GM18858 (cell line): ENCODE measurements around the gene ITPR3.

Experiments
- ATAC-seq: cut with Tn5 transposase; IDR thresholded peaks from one replicate; pipeline ENCODE4 v1.9.1; 2021; ENCODE audit not compliant: unreplicated experiment

The ITPR3 gene

GRCh38 chr6:33683576-33684427 is 62.7 kb downstream of the ITPR3 start:
- ATAC-seq: no peak

DNA sequence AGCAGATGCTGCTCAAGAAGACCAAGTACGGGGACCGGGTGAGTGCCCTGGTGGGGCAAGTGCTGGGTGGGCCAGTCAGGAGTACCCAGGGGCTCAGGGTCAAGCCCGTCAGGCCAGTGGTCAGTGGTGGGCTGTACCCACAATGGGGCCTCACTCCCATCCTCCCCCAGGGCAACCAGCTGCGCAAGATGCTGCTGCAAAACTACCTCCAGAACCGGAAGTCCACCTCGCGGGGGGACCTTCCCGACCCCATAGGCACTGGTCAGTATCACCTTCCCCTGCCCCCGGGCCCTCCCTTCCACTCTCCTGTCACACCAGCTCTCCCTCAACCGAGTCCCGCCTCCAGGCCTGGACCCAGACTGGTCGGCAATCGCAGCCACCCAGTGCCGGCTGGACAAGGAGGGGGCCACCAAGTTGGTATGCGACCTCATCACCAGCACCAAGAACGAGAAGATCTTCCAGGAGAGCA is 63.3 kb downstream of the ITPR3 start:
- ATAC-seq: no peak

GRCh38 chr6:33684983-33685382 is 63.9 kb downstream of the ITPR3 start:
- ATAC-seq: no peak

DNA sequence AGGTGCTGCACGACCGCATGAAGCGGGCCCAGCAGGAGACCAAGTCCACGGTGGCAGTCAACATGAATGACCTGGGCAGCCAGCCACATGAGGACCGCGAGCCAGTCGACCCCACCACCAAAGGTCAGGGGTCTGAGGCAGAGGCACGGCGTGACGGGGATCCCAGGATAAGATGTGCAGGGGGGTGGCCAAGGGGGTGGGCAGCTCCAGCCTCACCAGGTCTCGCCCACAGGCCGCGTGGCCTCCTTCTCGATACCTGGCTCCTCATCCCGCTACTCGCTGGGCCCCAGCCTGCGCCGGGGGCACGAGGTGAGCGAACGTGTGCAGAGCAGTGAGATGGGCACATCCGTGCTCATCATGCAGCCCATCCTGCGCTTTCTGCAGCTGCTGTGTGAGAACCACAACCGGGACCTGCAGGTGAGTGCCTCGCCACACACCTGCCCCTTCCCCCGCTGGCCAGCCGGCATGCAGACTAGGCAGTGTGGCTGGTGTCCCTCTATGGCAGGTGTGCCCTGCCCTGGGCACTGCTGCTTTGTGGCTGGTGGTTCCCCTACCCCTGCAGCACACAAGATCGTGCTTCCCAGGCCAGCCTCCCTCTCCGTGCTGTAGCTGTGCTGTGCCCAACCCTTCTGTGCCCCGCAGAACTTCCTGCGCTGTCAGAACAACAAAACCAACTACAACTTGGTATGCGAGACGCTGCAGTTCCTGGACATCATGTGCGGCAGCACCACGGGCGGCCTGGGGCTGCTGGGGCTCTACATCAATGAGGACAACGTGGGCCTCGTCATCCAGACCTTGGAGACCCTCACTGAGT is 64.5 kb downstream of the ITPR3 start:
- ATAC-seq: no peak

GRCh38 chr6:33686225-33686924 is 65.3 kb downstream of the ITPR3 start:
- ATAC-seq: no peak

DNA sequence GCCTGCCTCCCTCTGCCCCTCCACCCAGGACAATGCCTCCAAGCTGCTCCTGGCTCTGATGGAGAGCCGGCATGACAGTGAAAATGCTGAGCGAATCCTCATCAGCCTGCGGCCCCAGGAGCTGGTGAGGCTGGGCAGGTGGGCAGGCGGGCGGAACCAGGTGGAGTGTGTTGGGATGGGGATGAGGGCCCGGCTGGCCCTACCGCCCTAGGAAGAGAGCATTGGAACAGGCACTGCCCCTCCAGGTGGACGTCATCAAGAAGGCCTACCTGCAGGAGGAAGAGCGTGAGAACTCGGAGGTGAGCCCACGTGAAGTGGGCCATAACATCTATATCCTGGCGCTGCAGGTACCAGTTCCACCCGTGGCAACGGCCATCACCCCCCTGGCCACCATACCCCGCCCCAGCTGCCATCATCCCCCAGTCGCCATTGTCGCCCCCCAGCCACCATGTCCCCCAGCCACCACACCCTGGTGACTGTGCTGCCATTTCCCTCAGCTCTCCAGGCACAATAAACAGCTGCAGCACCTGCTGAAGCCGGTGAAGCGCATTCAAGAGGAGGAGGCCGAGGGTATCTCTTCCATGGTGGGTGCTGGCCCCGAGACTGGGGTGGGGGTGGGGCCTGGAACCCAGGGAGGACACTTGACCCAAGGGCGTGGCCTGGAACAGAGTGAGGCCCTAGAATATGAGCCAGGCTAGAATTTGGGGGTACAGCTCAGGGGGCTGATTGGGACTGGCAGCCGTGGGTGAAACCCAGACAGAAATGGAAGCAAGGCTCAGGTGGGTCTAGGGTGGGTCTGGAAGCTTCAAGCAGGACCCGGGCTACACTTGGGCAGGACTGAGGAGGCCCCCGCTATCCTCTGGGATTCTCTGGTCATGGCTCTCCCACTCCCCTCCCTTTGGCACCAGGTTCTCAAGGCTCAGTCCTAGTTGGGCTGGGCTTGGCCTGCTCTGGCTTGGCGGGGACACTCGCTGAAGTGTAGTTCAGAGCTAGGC is 66.2 kb downstream of the ITPR3 start:
- ATAC-seq: no peak

- no peak for ATAC-seq
Measured at GRCh38 chr6:33688006-33688405, 66.9 kb downstream of the ITPR3 start.

GRCh38 chr6:33688451-33689147 is 67.5 kb downstream of the ITPR3 start:
- no peak for ATAC-seq

GRCh38 chr6:33689148-33689494 is 68.0 kb downstream of the ITPR3 start:
- ATAC-seq: no peak

- no peak for ATAC-seq
Measured at GRCh38 chr6:33689879-33690278, 68.8 kb downstream of the ITPR3 start.

- no peak for ATAC-seq
Measured at GRCh38 chr6:33690766-33691165, 69.6 kb downstream of the ITPR3 start.

GRCh38 chr6:33691456-33692077 is 70.4 kb downstream of the ITPR3 start:
- no peak for ATAC-seq

GRCh38 chr6:33692078-33692759 is 71.1 kb downstream of the ITPR3 start:
- ATAC-seq: no peak

- no peak for ATAC-seq
Measured at GRCh38 chr6:33692760-33693158, 71.6 kb downstream of the ITPR3 start.

DNA sequence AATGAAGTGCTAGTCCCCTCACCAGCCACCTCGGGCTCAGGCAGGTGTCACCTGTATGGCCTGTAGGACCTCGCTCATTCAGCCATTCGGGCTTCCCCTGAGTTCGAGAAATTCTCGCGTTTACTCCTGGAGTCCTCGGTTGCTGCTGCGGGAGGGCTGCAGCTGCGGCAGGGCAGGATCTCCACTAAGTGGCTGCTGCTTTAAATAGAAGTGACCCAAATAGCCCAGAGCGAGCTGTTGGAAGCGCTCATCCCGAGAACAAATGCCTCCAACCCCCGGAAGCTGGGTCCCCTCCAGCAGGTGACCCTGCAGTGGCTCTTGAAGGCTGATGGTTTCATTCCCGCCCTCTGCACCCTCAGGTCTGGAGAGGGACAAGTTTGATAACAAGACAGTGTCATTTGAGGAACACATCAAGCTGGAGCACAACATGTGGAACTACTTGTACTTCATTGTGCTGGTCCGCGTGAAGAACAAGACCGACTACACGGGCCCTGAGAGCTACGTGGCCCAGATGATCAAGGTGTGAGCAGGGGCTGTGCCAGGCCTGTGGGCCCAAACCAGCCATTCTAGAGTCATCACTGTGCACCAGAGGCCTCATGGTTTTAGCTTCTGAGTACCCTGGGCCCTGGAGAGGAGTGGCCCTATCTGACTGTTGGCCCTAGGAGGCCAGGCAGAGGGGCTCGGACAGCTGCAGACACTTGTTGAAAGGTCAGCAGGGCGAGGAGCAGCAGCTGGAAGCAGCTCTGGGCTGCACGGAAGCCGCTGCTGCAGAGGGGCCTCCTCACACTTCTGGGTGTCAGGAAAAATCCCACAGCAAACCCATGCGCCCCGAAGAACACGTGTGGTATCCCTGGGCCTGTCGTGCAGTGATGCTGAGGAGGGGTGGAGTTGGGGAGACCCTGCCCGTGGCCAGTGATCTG is 72.3 kb downstream of the ITPR3 start:
- no peak for ATAC-seq

- no peak for ATAC-seq
Measured at GRCh38 chr6:33694401-33694931, 73.3 kb downstream of the ITPR3 start.

- no peak for ATAC-seq
Measured at GRCh38 chr6:33694977-33695376, 73.9 kb downstream of the ITPR3 start.
